HFFc6 (cell line): ENCODE results near the gene IMMP2L. TPM values are rescaled to one million over a fixed set of nuclear protein-coding genes. Genes with fewer than 3 reads are reported as not detected.

Experiments used
- DNase-seq: peaks from one replicate; pipeline ENCODE4 v3.0.0-alpha.2; 2018
- H3K27ac Mint-ChIP-seq: 2 replicates; pipeline ENCODE4 v1.8.0; 2020; ENCODE audit warnings: mild to moderate bottlenecking, mixed read lengths
- H3K27me3 Mint-ChIP-seq: 2 replicates; pipeline ENCODE4 v1.8.0; 2021; ENCODE audit warnings: mild to moderate bottlenecking, moderate library complexity, mixed read lengths; ENCODE audit not compliant: insufficient read depth
- H3K36me3 Mint-ChIP-seq: 2 replicates; pipeline ENCODE4 v1.8.0; 2021; ENCODE audit warnings: low read depth, mixed read lengths
- H3K4me1 Mint-ChIP-seq: 2 replicates; pipeline ENCODE4 v1.8.0; 2020; ENCODE audit warnings: low read depth, mixed read lengths
- H3K4me3 Mint-ChIP-seq: 2 replicates; pipeline ENCODE4 v1.8.0; 2020; ENCODE audit warnings: mild to moderate bottlenecking, moderate library complexity, mixed read lengths
- H3K9me3 Mint-ChIP-seq: 2 replicates; pipeline ENCODE4 v1.8.0; 2020; ENCODE audit warnings: mild to moderate bottlenecking, mixed read lengths
- total RNA-seq, 6 experiments: library from RNA; stranded (reverse); fragmentation: NEBNext Ultra II Directional; extraction: Animal tissue kit (Norgen Biotek cat#: 25700); gene quantifications; 2 replicates in 1 of 6; 3 replicates in 5 of 6; pipeline ENCODE4 v1.2.3, GENCODE V29; 2021
- TF ChIP-seq, protein P1 (sequence below): fragments of 200-600 bp; sonication (generic); IDR thresholded peaks from 2 replicates; pipeline ENCODE4 v1.5.0; 2021; ENCODE audit warnings: antibody characterized with exemption, mild to moderate bottlenecking

Gene IMMP2L
- total RNA-seq, 6 experiments from 2014 or later = 7.2 to 13.6 (median 10.1) TPM

DNA sequence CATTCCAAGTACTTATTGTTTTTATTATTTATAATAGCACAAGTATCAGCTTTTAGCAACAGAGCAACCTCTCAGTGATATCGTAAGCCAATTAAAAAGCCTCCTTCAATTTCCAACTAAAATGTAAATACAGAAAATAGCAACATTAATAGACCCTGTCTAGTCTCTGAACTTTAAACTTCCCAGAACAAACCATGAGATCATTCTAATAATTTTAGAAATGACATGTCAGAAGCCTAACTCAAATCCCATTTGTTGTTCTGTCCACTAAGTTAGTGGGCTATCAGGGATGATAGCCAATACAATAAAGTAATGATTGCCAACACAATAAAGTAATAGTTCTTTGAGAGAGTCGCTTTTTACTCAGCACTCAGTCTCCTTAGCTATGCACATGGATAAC lies 493.7 kb downstream of the IMMP2L start:
- H3K9me3 Mint-ChIP-seq = peaks cover 6% of the 10 kb centered on the region
- H3K4me1 Mint-ChIP-seq = peaks cover 8% of the 10 kb centered on the region
- TF ChIP-seq, protein P1, sequence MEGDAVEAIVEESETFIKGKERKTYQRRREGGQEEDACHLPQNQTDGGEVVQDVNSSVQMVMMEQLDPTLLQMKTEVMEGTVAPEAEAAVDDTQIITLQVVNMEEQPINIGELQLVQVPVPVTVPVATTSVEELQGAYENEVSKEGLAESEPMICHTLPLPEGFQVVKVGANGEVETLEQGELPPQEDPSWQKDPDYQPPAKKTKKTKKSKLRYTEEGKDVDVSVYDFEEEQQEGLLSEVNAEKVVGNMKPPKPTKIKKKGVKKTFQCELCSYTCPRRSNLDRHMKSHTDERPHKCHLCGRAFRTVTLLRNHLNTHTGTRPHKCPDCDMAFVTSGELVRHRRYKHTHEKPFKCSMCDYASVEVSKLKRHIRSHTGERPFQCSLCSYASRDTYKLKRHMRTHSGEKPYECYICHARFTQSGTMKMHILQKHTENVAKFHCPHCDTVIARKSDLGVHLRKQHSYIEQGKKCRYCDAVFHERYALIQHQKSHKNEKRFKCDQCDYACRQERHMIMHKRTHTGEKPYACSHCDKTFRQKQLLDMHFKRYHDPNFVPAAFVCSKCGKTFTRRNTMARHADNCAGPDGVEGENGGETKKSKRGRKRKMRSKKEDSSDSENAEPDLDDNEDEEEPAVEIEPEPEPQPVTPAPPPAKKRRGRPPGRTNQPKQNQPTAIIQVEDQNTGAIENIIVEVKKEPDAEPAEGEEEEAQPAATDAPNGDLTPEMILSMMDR = no peak
- no peak for DNase-seq
- no peaks in the 10 kb centered on the region for H3K27me3 Mint-ChIP-seq
- no peak overlapping the region for H3K4me3 Mint-ChIP-seq
- H3K27ac Mint-ChIP-seq = no peak overlapping the region
- peaks cover 6% of the 10 kb centered on the region for H3K36me3 Mint-ChIP-seq

DNA sequence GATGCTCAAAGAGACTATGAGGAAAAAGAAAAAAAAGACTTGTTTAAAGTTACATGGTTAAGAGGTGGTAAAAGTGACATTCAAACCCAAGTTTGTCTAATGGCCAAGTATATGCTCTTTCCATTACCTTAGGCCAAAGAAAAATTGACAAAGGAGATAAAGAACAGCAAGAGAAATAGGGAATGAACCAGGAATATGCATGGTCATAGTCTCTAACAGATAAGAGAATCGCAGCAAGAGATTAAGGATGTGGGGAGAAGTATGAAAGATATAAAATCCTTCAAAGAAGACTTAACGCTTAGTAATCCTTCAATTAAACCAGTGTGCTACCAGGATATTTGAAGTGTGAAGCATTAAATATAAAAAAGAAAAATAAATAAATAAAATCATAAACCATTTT lies 494.6 kb downstream of the IMMP2L start:
- Mint-ChIP-seq H3K9me3 (peaks cover 16% of the 10 kb centered on the region), H3K4me1 (peaks cover 6% of the 10 kb centered on the region; the same call in 1 of the 2 replicates), H3K27ac (no peak overlapping the region), H3K36me3 (peaks cover 10% of the 10 kb centered on the region), H3K4me3 (no peak overlapping the region), H3K27me3 (no peaks in the 10 kb centered on the region)
- TF ChIP-seq, protein P1 = no peak
- DNase-seq = no peak

DNA sequence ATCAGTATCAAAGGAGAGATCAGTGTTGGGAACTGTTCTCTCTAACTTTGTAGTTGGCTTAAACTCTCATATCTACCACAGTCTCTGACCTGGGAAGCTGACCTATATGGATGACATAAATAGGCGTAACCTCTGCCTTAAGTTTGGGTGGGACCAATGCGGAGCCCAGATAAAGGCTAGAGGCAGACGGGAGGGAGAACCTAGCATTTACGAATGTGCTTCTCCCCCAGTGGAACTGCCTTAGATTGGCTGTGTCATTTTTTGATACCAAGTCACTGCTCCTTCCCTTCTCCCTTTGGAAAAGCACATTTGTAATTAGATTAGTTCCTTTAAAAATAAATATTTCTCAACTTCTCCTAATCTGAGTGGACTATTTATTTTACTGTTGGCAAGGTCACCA lies 495.0 kb downstream of the IMMP2L start:
- no peaks in the 10 kb centered on the region for H3K27me3 Mint-ChIP-seq

DNA sequence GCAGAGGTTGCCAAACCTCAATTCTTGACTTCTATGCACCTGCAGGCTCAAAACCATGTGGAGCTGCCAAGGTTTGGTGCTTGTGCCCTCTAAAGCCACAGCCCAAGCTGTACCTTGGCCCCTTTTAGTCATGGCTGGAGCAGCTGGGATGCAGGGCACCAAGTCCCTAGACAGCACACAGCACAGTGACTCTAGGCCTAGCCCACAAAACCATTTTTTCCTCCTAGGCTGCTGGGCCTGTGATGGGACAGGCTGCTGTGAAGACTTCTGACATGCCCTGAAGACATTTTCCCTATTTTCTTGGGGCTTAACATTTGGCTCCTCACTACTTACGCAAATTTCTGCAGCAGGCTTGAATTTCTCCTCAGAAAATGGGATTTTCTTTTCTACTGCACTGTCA lies 499.1 kb downstream of the IMMP2L start:
- Mint-ChIP-seq H3K27me3 (no peaks in the 10 kb centered on the region; the same call in 1 of the 2 replicates), H3K9me3 (peaks cover 24% of the 10 kb centered on the region), H3K4me1 (no peaks in the 10 kb centered on the region), H3K4me3 (no peak overlapping the region), H3K36me3 (peaks cover 20% of the 10 kb centered on the region), H3K27ac (no peak overlapping the region)
- no peak for DNase-seq
- TF ChIP-seq, protein P1 = no peak

More for the DNA sequence above, 495.0 kb downstream of the IMMP2L start:
- no peak for DNase-seq
- Mint-ChIP-seq H3K9me3 (peaks cover 20% of the 10 kb centered on the region), H3K27ac (no peak overlapping the region), H3K36me3 (peaks cover 14% of the 10 kb centered on the region), H3K4me3 (no peak overlapping the region), H3K4me1 (peaks cover 6% of the 10 kb centered on the region; the same call in 1 of the 2 replicates)
- TF ChIP-seq, protein P1 = no peak

DNA sequence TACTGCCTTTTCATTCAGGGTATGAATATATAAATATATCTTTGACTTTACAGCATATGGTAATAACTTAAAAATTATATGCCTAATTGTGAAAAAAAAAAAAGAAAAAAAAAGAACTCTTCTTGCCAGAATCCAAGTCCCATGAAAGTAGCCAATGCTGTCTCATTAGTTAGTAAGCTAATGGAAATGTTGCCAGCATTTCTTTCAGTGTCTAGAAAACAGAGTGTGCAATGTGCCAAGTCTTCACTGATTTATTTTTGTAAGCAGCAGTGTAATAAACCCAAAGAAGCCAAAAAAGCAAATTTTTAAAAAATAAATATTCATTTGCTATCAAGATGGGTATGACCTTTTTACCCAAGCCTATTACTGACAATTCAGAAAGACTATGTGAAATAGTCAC lies 502.5 kb downstream of the IMMP2L start:
- Mint-ChIP-seq H3K4me3 (no peak overlapping the region), H3K27ac (no peak overlapping the region), H3K36me3 (peaks cover 20% of the 10 kb centered on the region), H3K27me3 (no peaks in the 10 kb centered on the region; the same call in 1 of the 2 replicates), H3K9me3 (peaks cover 24% of the 10 kb centered on the region), H3K4me1 (no peaks in the 10 kb centered on the region)
- no peak for DNase-seq
- TF ChIP-seq, protein P1 = no peak

DNA sequence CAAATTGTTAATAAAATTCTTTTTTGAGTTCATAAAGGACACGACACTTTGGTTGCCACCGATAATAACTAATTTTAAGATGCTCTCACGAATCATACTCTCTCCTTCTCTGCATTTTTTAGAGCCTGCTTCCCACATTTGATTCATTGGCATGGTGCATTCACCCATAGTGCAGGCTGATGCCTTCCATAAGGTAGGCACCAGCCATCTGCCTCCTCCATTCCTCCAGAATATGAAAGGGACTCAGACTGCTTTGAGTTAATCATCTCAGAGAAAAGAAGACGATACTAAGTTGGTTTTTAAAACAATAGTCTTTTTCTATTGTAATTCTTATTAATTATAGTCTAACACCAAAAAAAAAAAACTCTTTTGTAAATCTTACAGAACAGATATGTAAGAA lies 505.2 kb downstream of the IMMP2L start:
- peaks cover 2% of the 10 kb centered on the region; the same call in 1 of the 2 replicates for H3K9me3 Mint-ChIP-seq
- H3K27ac Mint-ChIP-seq = no peak overlapping the region
- no peaks in the 10 kb centered on the region for H3K4me1 Mint-ChIP-seq
- TF ChIP-seq, protein P1 = no peak
- no peak for DNase-seq
- H3K36me3 Mint-ChIP-seq = peaks cover 4% of the 10 kb centered on the region
- no peak overlapping the region for H3K4me3 Mint-ChIP-seq
- H3K27me3 Mint-ChIP-seq = no peaks in the 10 kb centered on the region; the same call in 1 of the 2 replicates
